ENCODE measurements around the gene ZNHIT3. TPM values are rescaled to one million over a fixed set of nuclear protein-coding genes. Genes with fewer than 3 reads are reported as not detected.

ZNHIT3 gene
- total RNA-seq, 1 experiment from 2014 or later, result 37.9 TPM

DNA sequence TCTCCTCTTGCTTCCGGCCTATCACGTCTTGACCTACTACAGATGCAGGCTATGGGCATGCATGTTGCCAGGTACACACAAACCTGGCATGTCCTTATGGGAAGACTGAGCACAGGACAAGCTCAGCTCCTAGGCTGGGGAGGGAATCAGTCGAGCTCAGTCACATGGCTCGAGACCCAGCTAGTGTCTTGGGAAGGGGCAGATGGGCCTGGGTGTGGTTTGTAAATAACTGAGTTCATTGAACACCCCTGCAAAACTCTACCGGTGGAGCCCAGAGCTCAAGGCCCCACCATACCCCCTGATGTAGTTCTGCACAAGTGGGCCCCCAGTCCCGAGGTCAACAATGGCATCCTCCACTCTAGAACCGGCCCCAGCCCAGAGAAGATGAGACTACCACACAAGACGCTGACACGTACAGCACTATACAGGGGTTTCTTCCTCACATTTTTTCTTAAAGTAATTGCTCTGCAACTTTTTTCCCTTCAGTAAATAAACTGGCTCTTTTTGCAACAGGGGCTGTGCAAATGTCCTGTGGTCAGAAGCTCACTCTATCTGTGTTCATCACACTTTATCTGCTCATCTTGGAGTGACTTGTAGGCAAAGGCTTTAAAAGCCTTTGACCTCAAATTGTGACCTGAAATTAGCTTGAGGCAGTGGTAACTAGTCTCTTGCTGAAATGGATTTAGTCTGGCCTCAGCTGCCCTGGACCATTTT is 22.9 kb downstream of the ZNHIT3 start:
- Histone ChIP-seq H4K20me1 (ENCODE audit: low read length) (no peaks in the 10 kb centered on the region), H2AFZ (ENCODE audit: low read length) (no peak overlapping the region), H3K36me3 (ENCODE audit: low read depth, low read length) (no peaks in the 10 kb centered on the region; the same call in 1 of the 2 replicates), H3K79me2 (ENCODE audit: low read length) (no peaks in the 10 kb centered on the region), H3K27me3 (ENCODE audit: low read length) (no peaks in the 10 kb centered on the region), H3K4me3 (ENCODE audit: low read length) (no peak overlapping the region), H3K9ac (ENCODE audit: low read length) (no peak overlapping the region), H3K4me2 (ENCODE audit: low read length) (no peak overlapping the region), H3F3A (ENCODE audit: low read length, unreplicated experiment) (no peaks in the 10 kb centered on the region), H3K4me1 (ENCODE audit: insufficient read depth, low read length) (no peaks in the 10 kb centered on the region), H3K9me2 (replicated peaks; ENCODE audit: low read length) (no peaks in the 10 kb centered on the region), H3K27ac (ENCODE audit: low read length) (no peak overlapping the region), H3K9me3 (ENCODE audit: low read length) (no peaks in the 10 kb centered on the region)
- no peak for DNase-seq
- BruUV-seq (replicated peaks), result no TSS peak
- ChIA-PET POLR2A (ENCODE audit: unreplicated experiment) (no interaction called here), CTCF (no interaction called here)
- no peak for ATAC-seq
- intact Hi-C loops (cut with micrococcal nuclease), result no loop called here
- no peak for TF ChIP-seq EZH2phosphoT487 (IDR thresholded peaks at IDR 0.05; ENCODE audit: borderline replicate concordance, low read length)

- Histone ChIP-seq H3K4me2 (ENCODE audit: low read length) (no peak overlapping the region), H3K9ac (ENCODE audit: low read length) (no peak overlapping the region), H3K27me3 (ENCODE audit: low read length) (no peaks in the 10 kb centered on the region), H3K36me3 (ENCODE audit: low read depth, low read length) (no peaks in the 10 kb centered on the region; the same call in 1 of the 2 replicates), H3F3A (ENCODE audit: low read length, unreplicated experiment) (no peaks in the 10 kb centered on the region), H3K79me2 (ENCODE audit: low read length) (no peaks in the 10 kb centered on the region), H2AFZ (ENCODE audit: low read length) (no peak overlapping the region), H4K20me1 (ENCODE audit: low read length) (no peaks in the 10 kb centered on the region), H3K9me3 (ENCODE audit: low read length) (no peaks in the 10 kb centered on the region), H3K4me3 (ENCODE audit: low read length) (no peak overlapping the region), H3K4me1 (ENCODE audit: insufficient read depth, low read length) (no peaks in the 10 kb centered on the region), H3K27ac (ENCODE audit: low read length) (no peak overlapping the region), H3K9me2 (replicated peaks; ENCODE audit: low read length) (no peaks in the 10 kb centered on the region)
- ATAC-seq (no peak), DNase-seq (no peak)
- ChIA-PET POLR2A (ENCODE audit: unreplicated experiment) (no interaction called here), CTCF (no interaction called here)
- TF ChIP-seq CTCF (conservative IDR thresholded peaks at IDR 0.05; ENCODE audit: low read depth, low read length) (no peak), EZH2phosphoT487 (IDR thresholded peaks at IDR 0.05; ENCODE audit: borderline replicate concordance, low read length) (no peak), EZH2 (IDR thresholded peaks at IDR 0.05; ENCODE audit: low read length, unreplicated experiment) (no peak)
- intact Hi-C loops (cut with micrococcal nuclease), result no loop called here
- no TSS peak for BruUV-seq (replicated peaks)
Measured at GRCh38 chr17:36510636-36511035, 24.2 kb downstream of the ZNHIT3 start.

DNA sequence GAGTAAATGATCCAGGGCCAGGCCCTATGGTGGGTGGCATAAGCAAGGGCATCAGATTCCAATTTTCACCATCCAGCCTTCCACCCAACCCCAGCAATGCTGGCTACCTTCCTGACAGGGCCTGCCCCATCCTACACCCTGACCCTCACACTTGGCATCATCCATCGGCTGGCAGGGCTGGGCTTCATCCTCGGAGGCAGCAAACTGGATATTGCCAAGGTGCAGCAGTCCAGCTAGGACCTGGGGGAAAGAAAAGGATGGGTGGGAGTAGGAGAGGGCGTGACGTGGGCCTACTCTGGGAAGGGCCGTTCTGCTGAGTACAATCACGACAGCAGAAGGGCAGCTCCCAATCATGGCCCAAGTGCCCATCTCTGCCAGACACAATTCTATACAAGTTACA is 24.7 kb downstream of the ZNHIT3 start:
- Histone ChIP-seq H3F3A (ENCODE audit: low read length, unreplicated experiment) (no peaks in the 10 kb centered on the region), H3K9me2 (replicated peaks; ENCODE audit: low read length) (no peaks in the 10 kb centered on the region), H3K36me3 (ENCODE audit: low read depth, low read length) (no peaks in the 10 kb centered on the region; the same call in 1 of the 2 replicates), H3K79me2 (ENCODE audit: low read length) (no peaks in the 10 kb centered on the region), H3K9ac (ENCODE audit: low read length) (no peak overlapping the region), H3K4me1 (ENCODE audit: insufficient read depth, low read length) (no peaks in the 10 kb centered on the region), H3K27ac (ENCODE audit: low read length) (no peak overlapping the region), H4K20me1 (ENCODE audit: low read length) (no peaks in the 10 kb centered on the region), H2AFZ (ENCODE audit: low read length) (no peak overlapping the region), H3K4me2 (ENCODE audit: low read length) (no peak overlapping the region), H3K27me3 (ENCODE audit: low read length) (no peaks in the 10 kb centered on the region), H3K9me3 (ENCODE audit: low read length) (no peaks in the 10 kb centered on the region), H3K4me3 (ENCODE audit: low read length) (no peak overlapping the region)
- TF ChIP-seq EZH2 (IDR thresholded peaks at IDR 0.05; ENCODE audit: low read length, unreplicated experiment) (no peak), CTCF (conservative IDR thresholded peaks at IDR 0.05; ENCODE audit: low read depth, low read length) (no peak), EZH2phosphoT487 (IDR thresholded peaks at IDR 0.05; ENCODE audit: borderline replicate concordance, low read length) (no peak)
- BruUV-seq (replicated peaks), result no TSS peak
- DNase-seq (no peak), ATAC-seq (no peak)
- POLR2A ChIA-PET (ENCODE audit: unreplicated experiment), result no interaction called here
- intact Hi-C loops (cut with micrococcal nuclease), result no loop called here
- CTCF ChIA-PET, result no interaction called here
